Calu3 (cell line): ENCODE data around the gene RIMBP2. TPM values are rescaled to one million over a fixed set of nuclear protein-coding genes. Genes with fewer than 3 reads are reported as not detected.

Source experiments
- BruUV-seq: library from RNA; stranded (reverse); fragments of 400-500 nt; replicated peaks from 2 replicates; lab custom pipeline; 2021; lab: Mats Ljungman, UMichigan
- CTCF ChIA-PET: fragments of 300-600 bp; sonication (Branson Sonifier 250); formaldehyde crosslinking; loops from one replicate; lab custom pipeline; 2022; ENCODE audit warnings: antibody characterized with exemption; lab: Charles Lee
- DNase-seq: peaks from one replicate; pipeline ENCODE4 v3.0.0; 2022
- H3K27ac Mint-ChIP-seq: one replicate; pipeline ENCODE4 v1.8.0; 2022; ENCODE audit warnings: mixed read lengths; ENCODE audit not compliant: unreplicated experiment
- H3K27me3 Mint-ChIP-seq: one replicate; pipeline ENCODE4 v1.8.0; 2022; ENCODE audit warnings: mixed read lengths; ENCODE audit not compliant: unreplicated experiment
- H3K36me3 Mint-ChIP-seq: one replicate; pipeline ENCODE4 v1.8.0; 2022; ENCODE audit warnings: mild to moderate bottlenecking, moderate library complexity, mixed read lengths; ENCODE audit not compliant: insufficient read depth, unreplicated experiment
- H3K4me1 Mint-ChIP-seq: one replicate; pipeline ENCODE4 v1.8.0; 2022; ENCODE audit warnings: mild to moderate bottlenecking, low read depth, mixed read lengths; ENCODE audit not compliant: unreplicated experiment
- H3K4me3 Mint-ChIP-seq: one replicate; pipeline ENCODE4 v1.8.0; 2022; ENCODE audit warnings: mild to moderate bottlenecking, low read depth, moderate library complexity, mixed read lengths; ENCODE audit not compliant: unreplicated experiment
- H3K9me3 Mint-ChIP-seq: one replicate; pipeline ENCODE4 v1.8.0; 2022; ENCODE audit warnings: low read depth, mixed read lengths; ENCODE audit not compliant: unreplicated experiment
- CTCF ChIP-seq: fragments of 200-600 bp; IDR thresholded peaks from one replicate; pipeline ENCODE4 v1.8.0; 2022; ENCODE audit warnings: antibody characterized with exemption; ENCODE audit not compliant: unreplicated experiment
- intact Hi-C: fragments of 100-400 bp; cut with micrococcal nuclease; formaldehyde crosslinking; loops from one replicate; pipeline ENCODE4 v1.10.0; 2022; ENCODE audit not compliant: unreplicated experiment
- total RNA-seq: library from RNA; stranded (reverse); gene quantifications from 2 replicates; pipeline ENCODE4 v1.2.3, GENCODE V29; 2022

The RIMBP2 gene
- total RNA-seq, 1 experiment from 2014 or later, result 6.1 TPM

DNA sequence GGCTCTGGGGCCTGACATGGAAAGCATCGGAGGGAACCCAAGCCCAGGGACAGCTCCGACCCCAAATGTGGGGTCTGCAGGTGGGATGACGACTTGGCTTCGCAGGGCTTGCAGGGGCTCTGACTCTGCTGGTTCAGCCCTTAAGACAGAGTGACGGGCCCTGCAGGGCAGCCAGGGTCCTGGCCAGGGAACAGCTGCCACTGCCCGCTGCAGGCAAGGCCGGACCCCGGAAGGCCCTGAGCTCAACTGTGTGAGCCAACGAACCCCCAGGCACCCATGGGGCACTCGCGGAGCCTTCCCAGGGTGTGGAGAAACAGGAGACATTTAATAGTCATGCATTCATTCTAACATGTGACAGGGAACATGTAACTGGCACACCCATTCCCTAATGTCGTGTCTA, 257.8 kb downstream of the RIMBP2 start:
- BruUV-seq, result no TSS peak
- Mint-ChIP-seq H3K4me1 (no peaks in the 10 kb centered on the region), H3K4me3 (no peak overlapping the region), H3K27me3 (no peaks in the 10 kb centered on the region), H3K36me3 (no peaks in the 10 kb centered on the region), H3K27ac (no peak overlapping the region), H3K9me3 (peaks cover 8% of the 10 kb centered on the region)
- DNase-seq, result no peak
- no peak for TF ChIP-seq CTCF
- CTCF ChIA-PET, result no interaction called here
- intact Hi-C loops, result no loop called here

DNA sequence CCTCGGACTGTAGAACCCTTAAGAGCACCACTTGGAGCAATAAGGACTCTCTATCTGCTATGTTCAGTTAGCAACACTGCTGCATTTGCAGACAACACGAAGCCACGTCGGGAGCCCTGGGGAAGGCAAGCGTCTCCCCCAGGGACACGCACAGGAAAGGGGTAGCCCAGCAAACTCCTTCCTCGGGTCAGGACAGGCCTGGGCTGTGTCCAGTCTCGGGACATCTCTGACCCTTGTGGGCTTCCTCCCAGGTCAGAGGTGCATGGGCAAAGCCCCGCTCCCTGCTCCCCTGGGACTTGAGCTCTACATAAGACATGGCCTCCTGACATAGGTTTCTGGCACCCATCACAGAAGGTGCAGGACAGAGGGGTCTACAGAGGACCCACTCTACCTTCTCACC, 258.9 kb downstream of the RIMBP2 start:
- peaks cover 8% of the 10 kb centered on the region for H3K9me3 Mint-ChIP-seq
- no peaks in the 10 kb centered on the region for H3K4me1 Mint-ChIP-seq
- CTCF ChIA-PET, result no interaction called here
- no TSS peak for BruUV-seq
- H3K4me3 Mint-ChIP-seq, result no peak overlapping the region
- no peak overlapping the region for H3K27ac Mint-ChIP-seq
- intact Hi-C loops, result no loop called here
- no peaks in the 10 kb centered on the region for H3K27me3 Mint-ChIP-seq
- H3K36me3 Mint-ChIP-seq, result no peaks in the 10 kb centered on the region
- DNase-seq, result no peak
- TF ChIP-seq CTCF, result no peak

DNA sequence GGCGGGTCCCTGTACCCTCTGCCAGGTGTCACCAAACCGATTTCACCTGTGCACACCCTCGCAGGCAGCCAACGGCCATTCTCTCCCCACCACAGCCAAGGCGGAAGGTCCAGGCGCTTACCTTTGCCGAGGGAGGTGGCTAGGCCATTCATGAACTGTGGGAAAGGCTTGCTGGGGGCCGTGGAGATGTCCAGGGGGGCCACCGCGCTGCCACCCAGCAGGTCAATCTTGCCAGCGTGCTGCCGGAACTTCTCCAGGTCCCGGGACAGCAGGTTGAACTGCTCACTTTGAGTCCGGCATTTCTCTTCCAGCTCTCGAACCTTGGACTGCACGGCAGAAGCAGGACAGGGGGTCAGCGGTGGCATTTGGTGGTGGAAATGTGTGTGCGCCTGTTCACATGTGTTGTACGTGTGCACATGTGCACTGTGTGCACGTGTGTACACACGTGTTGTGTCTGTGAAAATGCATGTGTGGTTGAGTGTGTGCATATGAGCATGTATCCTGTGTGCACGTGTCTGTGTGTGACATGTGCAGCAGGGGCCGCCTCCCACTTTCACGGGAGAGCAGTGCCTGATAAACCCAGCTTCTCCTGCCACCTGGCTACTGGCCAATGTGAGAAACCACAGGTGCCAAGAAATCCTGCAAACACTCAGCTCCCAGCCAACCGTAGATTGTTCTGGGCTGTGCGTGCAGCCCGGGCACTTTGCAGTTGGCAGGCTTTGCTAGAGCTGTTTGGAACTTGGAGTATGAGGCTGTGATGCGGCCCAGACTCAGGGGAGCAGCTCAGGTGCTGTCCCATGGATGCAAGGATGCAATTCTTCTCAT, 259.5 kb downstream of the RIMBP2 start:
- H3K4me1 Mint-ChIP-seq, result no peaks in the 10 kb centered on the region
- H3K36me3 Mint-ChIP-seq, result no peaks in the 10 kb centered on the region
- CTCF ChIA-PET, result no interaction called here
- TF ChIP-seq CTCF, result no peak
- no TSS peak for BruUV-seq
- H3K27ac Mint-ChIP-seq, result no peak overlapping the region
- H3K4me3 Mint-ChIP-seq, result no peak overlapping the region
- H3K27me3 Mint-ChIP-seq, result no peaks in the 10 kb centered on the region
- peaks cover 4% of the 10 kb centered on the region for H3K9me3 Mint-ChIP-seq
- DNase-seq, result no peak
- intact Hi-C loops, result no loop called here

DNA sequence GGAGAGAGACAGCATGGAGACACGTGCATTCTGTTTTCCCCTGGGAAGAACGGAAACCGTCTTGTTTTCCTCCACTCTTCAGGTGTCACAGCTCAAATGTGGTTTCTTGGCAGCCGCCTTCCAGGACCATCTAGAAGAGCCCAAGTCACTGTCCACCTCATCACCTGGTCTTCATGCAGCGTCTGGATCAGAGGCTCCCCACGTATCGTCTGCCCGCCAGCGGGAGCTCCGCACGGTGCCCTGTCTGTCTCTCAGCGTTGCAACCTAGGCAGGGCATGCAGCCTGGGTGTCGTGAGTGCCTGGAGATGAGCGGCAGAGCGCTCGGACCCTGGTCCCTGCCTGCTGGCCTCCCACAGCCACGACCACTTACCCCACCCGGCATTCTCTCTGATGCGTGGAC, 260.9 kb downstream of the RIMBP2 start:
- no TSS peak for BruUV-seq
- no peak for TF ChIP-seq CTCF
- CTCF ChIA-PET, result no interaction called here
- Mint-ChIP-seq H3K4me3 (no peak overlapping the region), H3K4me1 (no peaks in the 10 kb centered on the region), H3K9me3 (peaks cover 6% of the 10 kb centered on the region), H3K27ac (no peak overlapping the region), H3K27me3 (no peaks in the 10 kb centered on the region), H3K36me3 (no peaks in the 10 kb centered on the region)
- no peak for DNase-seq
- intact Hi-C loops, result no loop called here
